ENCODE measurements around the gene OLFML2B.

OLFML2B gene

DNA sequence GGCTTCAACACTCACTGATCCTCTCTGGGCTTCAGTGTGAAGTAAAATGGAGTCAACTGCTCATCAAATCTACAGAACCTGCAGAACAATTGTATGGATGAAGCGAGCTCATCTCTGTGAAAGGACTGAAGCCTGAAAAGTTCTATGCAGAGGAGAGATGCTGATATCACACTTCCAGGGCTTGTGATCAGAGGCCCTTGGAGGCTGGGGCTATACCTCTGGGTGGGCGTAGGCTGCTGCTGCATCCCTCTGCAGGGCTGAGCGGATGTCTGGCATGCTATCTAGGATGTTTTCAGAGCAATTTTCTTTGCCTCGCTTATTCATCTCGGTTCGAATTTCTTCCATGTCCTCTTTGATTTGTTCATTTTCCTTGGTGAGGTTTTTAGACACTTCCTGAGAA lies 17.6 kb downstream of the OLFML2B start:
- Histone ChIP-seq H3K9me3 (ENCODE audit: insufficient read depth, low read depth, low read length) (no peaks in the 10 kb centered on the region), H3K4me3 (ENCODE audit: low read length) (no peak overlapping the region), H3K4me1 (ENCODE audit: insufficient read depth, low read length) (peaks cover 6% of the 10 kb centered on the region; the same call in 1 of the 2 replicates), H3K9ac (ENCODE audit: low read depth, low read length) (no peak overlapping the region), H3K27ac (ENCODE audit: low read length) (no peak overlapping the region), H3K27me3 (ENCODE audit: insufficient read depth, low read length) (no peaks in the 10 kb centered on the region; the same call in 1 of the 2 replicates), H3K36me3 (ENCODE audit: insufficient read depth, low read depth, low read length) (no peaks in the 10 kb centered on the region)

DNA sequence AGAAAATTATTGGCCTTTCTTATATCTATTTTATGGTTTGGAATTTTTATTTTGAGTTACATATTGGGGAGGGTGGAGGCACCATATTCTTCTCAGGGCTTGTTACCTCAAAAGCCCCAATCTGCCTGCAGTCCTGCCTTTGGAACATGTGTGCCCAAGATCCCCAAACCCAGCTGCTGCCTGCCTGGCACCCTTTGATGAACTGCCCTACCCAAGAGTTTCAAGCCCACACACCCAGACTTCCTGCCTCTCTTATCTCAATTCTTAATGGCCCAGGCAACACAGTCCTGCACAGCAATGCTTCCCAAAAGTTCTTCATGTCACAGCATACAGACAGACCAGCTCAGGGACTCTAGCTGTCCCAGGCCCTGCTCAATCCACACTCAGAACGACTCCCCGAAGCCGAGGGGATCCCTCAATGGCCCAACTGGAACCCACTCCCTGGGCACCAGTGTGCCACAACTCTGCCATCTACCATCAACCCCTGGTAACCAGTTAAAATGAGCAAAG lies 19.2 kb downstream of the OLFML2B start:
- H3K4me1 ChIP-seq (ENCODE audit: insufficient read depth, low read length), result peaks cover 6% of the 10 kb centered on the region; the same call in 1 of the 2 replicates
- no peaks in the 10 kb centered on the region for H3K27me3 ChIP-seq (ENCODE audit: insufficient read depth, low read length)
- no peak overlapping the region for H3K9ac ChIP-seq (ENCODE audit: low read depth, low read length)
- H3K36me3 ChIP-seq (ENCODE audit: insufficient read depth, low read depth, low read length), result no peaks in the 10 kb centered on the region
- no peak overlapping the region for H3K4me3 ChIP-seq (ENCODE audit: low read length)
- no peaks in the 10 kb centered on the region for H3K9me3 ChIP-seq (ENCODE audit: insufficient read depth, low read depth, low read length)
- no peak overlapping the region for H3K27ac ChIP-seq (ENCODE audit: low read length)

DNA sequence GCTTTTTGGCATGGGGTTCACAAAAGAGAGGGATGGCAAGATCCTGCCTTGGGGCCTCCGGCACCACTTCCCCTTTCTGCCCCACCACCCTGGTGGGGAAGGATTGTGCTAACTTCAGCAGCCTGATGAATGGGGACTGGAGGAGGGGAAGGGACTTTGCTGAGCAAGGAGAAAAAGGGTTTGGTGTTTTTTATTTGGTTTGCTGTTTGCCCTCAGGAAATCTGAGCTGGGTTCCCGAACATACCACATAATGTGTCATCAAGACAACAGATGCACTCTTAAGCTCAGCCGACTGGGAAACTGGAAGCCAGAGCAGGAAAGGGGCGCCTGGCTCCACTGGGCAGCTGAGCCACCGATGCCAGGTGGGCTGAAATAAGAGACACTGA lies 19.8 kb downstream of the OLFML2B start:
- Histone ChIP-seq H3K36me3 (ENCODE audit: insufficient read depth, low read depth, low read length) (no peaks in the 10 kb centered on the region), H3K9me3 (ENCODE audit: insufficient read depth, low read depth, low read length) (no peaks in the 10 kb centered on the region), H3K4me3 (ENCODE audit: low read length) (no peak overlapping the region), H3K4me1 (ENCODE audit: insufficient read depth, low read length) (peaks cover 4% of the 10 kb centered on the region; the same call in 1 of the 2 replicates), H3K27me3 (ENCODE audit: insufficient read depth, low read length) (no peaks in the 10 kb centered on the region), H3K9ac (ENCODE audit: low read depth, low read length) (no peak overlapping the region), H3K27ac (ENCODE audit: low read length) (no peak overlapping the region)

DNA sequence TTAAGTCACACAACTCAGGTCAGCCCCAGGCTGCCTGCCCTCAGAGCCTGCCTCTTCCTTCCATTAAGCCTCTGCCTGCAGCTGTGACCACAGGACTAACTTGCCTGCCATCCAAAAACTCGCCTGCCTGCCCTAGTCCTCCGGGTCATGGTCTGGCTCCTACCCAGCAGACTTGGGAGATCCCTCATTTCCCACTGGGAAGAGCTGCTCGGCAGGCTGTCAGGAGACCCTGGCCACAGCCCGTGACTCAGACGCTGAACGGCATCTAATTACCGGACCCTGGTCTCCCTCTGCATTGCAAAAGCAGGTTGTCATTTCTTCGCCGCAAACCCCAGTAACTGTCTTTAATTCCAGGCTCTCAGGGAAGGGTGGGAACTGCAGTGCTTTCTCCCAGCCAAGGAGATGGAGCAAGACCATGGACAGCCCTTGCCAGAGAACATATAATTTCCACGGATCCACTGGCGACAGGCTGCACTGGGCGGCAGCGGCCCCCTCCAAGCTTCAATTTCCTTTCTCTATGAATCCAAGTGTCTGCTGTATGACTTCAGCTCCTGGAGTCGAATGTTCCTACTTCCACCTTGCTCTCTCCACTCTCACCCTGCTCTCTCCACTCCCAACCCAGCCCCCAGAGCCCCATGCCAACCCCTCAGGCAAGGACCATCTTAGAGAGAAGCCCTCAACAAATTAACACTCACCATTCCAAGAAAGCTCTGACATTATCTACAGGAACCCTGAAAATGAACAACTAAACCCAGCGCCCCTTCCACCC lies 20.4 kb downstream of the OLFML2B start:
- Histone ChIP-seq H3K36me3 (ENCODE audit: insufficient read depth, low read depth, low read length) (no peaks in the 10 kb centered on the region), H3K27ac (ENCODE audit: low read length) (no peak overlapping the region), H3K27me3 (ENCODE audit: insufficient read depth, low read length) (no peaks in the 10 kb centered on the region), H3K9ac (ENCODE audit: low read depth, low read length) (no peak overlapping the region), H3K4me3 (ENCODE audit: low read length) (no peak overlapping the region), H3K4me1 (ENCODE audit: insufficient read depth, low read length) (no peaks in the 10 kb centered on the region), H3K9me3 (ENCODE audit: insufficient read depth, low read depth, low read length) (no peaks in the 10 kb centered on the region)

DNA sequence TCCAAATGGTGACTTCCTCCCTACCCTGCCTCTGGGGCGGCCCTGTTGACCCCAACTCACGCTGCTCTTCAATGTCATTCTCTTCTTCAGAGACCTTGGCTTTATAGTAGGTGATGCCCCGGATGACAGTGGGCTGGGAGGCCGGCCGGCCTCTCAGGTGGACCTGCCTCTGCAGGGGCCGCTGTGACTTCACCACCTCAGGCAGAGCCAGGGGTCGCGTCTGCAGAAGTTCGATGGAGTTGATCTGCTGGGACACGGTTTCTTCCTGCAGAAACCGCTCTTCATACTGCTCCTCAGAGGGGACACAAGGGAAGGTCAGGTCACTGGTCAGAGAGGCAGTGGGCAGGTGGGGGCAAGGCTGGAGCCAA lies 23.6 kb downstream of the OLFML2B start:
- no peaks in the 10 kb centered on the region for H3K27me3 ChIP-seq (ENCODE audit: insufficient read depth, low read length)
- H3K36me3 ChIP-seq (ENCODE audit: insufficient read depth, low read depth, low read length), result no peaks in the 10 kb centered on the region
- H3K4me1 ChIP-seq (ENCODE audit: insufficient read depth, low read length), result no peaks in the 10 kb centered on the region
- H3K9ac ChIP-seq (ENCODE audit: low read depth, low read length), result no peak overlapping the region
- no peak overlapping the region for H3K4me3 ChIP-seq (ENCODE audit: low read length)
- H3K27ac ChIP-seq (ENCODE audit: low read length), result no peak overlapping the region
- no peaks in the 10 kb centered on the region for H3K9me3 ChIP-seq (ENCODE audit: insufficient read depth, low read depth, low read length)

DNA sequence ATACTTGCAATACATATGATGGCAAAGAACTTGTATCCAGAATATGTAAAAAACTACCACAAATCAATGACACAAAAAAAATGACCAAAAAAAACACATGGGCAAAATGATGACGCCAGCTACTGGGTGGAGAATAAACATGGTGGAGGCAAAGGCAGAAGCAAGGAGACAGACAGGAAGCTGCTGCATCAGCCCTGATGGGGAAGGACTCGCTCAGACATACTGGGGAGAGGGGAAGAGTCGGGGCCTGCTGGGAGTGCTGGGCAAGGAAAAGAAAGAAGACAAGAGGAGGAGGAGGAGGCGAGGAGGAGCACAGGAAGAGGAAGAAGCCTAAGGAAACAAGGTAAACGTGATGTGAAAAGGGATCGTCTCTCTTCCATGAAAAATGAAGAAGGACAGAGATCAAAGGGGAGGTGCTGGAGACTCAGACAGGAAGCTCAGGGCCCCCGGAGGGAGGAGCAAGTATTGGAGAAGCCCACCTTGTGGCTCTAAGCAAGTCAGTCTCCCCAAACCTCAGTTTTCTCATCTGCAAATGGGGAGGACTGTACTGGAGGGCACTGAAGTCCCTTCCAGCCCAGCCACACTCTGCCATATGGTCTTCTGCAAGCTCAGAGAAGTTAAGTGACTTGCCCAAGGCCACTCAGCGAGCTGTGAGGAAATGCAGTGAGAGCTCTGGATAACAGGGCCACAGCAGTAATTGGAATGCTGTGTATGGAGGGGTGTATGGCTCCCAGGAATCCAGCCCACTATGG lies 24.2 kb downstream of the OLFML2B start:
- Histone ChIP-seq H3K27me3 (ENCODE audit: insufficient read depth, low read length) (no peaks in the 10 kb centered on the region), H3K27ac (ENCODE audit: low read length) (no peak overlapping the region), H3K9ac (ENCODE audit: low read depth, low read length) (no peak overlapping the region), H3K36me3 (ENCODE audit: insufficient read depth, low read depth, low read length) (no peaks in the 10 kb centered on the region), H3K9me3 (ENCODE audit: insufficient read depth, low read depth, low read length) (no peaks in the 10 kb centered on the region), H3K4me1 (ENCODE audit: insufficient read depth, low read length) (no peaks in the 10 kb centered on the region), H3K4me3 (ENCODE audit: low read length) (no peak overlapping the region)

DNA sequence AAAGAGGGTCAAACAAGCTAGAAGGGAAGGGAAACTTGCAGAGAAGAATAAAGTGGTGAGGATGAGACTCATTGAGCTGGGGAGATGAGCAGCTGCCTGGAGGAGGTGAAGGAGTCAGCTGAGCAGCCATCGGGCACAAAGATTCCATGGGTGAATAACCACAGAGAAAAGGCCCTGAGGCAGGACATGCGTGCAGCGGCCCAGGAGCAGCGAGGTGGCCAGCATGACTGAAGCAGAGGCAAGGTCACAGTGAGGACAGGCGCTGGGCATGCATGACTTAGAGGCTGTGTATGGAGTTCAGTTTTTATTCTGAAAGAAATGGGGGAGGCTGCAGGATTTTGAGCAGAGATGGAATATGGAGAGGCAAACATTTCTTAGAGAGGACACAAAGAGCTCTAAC lies 24.9 kb downstream of the OLFML2B start:
- no peak overlapping the region for H3K27ac ChIP-seq (ENCODE audit: low read length)
- H3K4me3 ChIP-seq (ENCODE audit: low read length), result no peak overlapping the region
- no peak overlapping the region for H3K9ac ChIP-seq (ENCODE audit: low read depth, low read length)
- H3K9me3 ChIP-seq (ENCODE audit: insufficient read depth, low read depth, low read length), result no peaks in the 10 kb centered on the region
- no peaks in the 10 kb centered on the region for H3K27me3 ChIP-seq (ENCODE audit: insufficient read depth, low read length)
- no peaks in the 10 kb centered on the region for H3K4me1 ChIP-seq (ENCODE audit: insufficient read depth, low read length)
- H3K36me3 ChIP-seq (ENCODE audit: insufficient read depth, low read depth, low read length), result no peaks in the 10 kb centered on the region

DNA sequence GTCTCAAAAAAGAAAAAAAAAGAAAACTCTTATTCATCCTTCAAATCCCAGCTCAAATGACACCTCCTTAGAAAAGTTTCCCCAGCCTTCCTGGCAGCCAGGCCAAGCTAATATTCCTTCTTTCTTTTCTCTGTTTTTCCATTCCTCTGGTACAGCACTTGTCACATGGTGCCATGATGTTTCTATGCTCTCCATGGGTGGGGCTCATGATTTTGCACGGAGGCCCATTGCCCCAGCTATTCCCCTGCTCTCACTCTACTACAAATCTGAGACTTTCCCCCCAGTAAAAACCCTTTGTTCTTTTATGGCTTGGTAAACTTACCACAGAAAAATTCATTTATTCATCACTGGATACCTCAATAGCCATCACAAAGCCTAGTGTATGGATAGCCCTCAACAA lies 26.5 kb downstream of the OLFML2B start:
- Histone ChIP-seq H3K9me3 (ENCODE audit: insufficient read depth, low read depth, low read length) (no peaks in the 10 kb centered on the region), H3K27ac (ENCODE audit: low read length) (no peak overlapping the region), H3K27me3 (ENCODE audit: insufficient read depth, low read length) (no peaks in the 10 kb centered on the region)

DNA sequence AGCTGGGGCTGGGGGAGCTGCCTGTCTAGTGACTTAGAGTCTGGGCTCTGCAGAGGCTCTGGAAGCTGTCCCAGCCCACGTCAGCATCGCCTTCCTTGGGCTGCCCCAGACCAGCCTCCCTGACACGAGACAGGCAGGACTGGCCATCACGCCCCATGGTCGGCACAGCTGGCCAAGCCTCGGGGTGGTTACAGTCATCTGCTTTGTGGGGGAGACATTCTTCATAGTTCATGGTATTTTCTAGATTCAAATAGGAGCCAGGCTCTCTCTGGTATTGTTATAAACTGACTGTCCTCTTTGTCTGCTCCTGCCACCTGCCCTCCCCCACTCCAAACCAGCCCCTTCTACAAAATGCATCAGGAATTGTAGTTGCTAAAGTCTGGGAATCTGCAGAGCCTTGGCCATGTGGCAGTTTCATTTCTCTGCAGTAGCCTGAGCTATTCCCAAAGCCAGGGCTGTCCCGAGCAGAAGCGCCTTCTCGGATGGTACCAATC lies 29.4 kb downstream of the OLFML2B start:
- no peaks in the 10 kb centered on the region; the same call in 1 of the 2 replicates for H3K9me3 ChIP-seq (ENCODE audit: insufficient read depth, low read depth, low read length)
- no peak overlapping the region for H3K9ac ChIP-seq (ENCODE audit: low read depth, low read length)
- no peaks in the 10 kb centered on the region for H3K36me3 ChIP-seq (ENCODE audit: insufficient read depth, low read depth, low read length)
- H3K4me1 ChIP-seq (ENCODE audit: insufficient read depth, low read length), result no peaks in the 10 kb centered on the region
- no peak overlapping the region for H3K27ac ChIP-seq (ENCODE audit: low read length)
- H3K27me3 ChIP-seq (ENCODE audit: insufficient read depth, low read length), result no peaks in the 10 kb centered on the region
- no peak overlapping the region for H3K4me3 ChIP-seq (ENCODE audit: low read length)

More for the DNA sequence above, 26.5 kb downstream of the OLFML2B start:
- no peaks in the 10 kb centered on the region for H3K4me1 ChIP-seq (ENCODE audit: insufficient read depth, low read length)
- H3K9ac ChIP-seq (ENCODE audit: low read depth, low read length), result no peak overlapping the region
- H3K36me3 ChIP-seq (ENCODE audit: insufficient read depth, low read depth, low read length), result no peaks in the 10 kb centered on the region
- H3K4me3 ChIP-seq (ENCODE audit: low read length), result no peak overlapping the region

DNA sequence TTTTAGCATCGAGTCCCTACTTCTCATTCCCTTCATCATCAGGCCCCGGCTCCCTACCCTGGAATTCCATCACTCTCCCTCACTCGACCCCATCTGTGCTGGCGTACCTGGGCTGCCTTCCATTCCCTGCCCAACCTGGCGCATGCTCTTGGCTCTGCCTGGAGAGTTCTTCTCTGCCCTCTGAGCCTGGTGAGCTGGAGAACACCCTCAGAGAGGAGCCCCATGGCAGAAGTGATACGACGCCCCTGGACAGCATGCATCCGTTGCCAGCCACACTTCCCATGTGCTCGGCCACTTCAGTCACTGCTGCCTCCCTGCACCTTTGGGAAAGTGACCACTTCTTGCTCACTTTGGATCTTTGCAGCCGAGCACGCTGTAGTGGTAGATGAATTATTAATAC lies 30.1 kb downstream of the OLFML2B start:
- H3K27me3 ChIP-seq (ENCODE audit: insufficient read depth, low read length), result no peaks in the 10 kb centered on the region
- no peaks in the 10 kb centered on the region; the same call in 1 of the 2 replicates for H3K9me3 ChIP-seq (ENCODE audit: insufficient read depth, low read depth, low read length)
- no peak overlapping the region for H3K9ac ChIP-seq (ENCODE audit: low read depth, low read length)
- H3K4me1 ChIP-seq (ENCODE audit: insufficient read depth, low read length), result no peaks in the 10 kb centered on the region
- no peaks in the 10 kb centered on the region for H3K36me3 ChIP-seq (ENCODE audit: insufficient read depth, low read depth, low read length)
- no peak overlapping the region for H3K4me3 ChIP-seq (ENCODE audit: low read length)
- no peak overlapping the region for H3K27ac ChIP-seq (ENCODE audit: low read length)

DNA sequence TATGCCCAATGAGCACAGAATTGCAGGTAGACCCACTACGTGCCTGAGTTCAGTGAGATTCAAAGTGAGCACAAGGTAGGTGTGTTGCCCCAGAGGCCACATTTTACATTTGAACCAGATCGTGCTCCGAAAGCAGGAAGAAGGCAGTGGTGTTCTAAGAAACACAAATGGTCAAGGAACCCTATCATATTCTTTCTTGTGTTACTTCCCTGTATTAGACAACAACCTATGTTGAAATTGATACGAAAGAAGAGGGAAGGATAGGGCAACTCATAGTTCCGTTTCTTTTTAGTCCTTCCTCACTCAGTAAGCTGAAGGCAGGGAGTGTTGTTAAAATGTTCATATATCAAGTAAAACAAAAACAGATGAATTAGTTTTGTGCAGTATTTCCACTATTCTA lies 33.9 kb downstream of the OLFML2B start:
- Histone ChIP-seq H3K27ac (ENCODE audit: low read length) (no peak overlapping the region), H3K36me3 (ENCODE audit: insufficient read depth, low read depth, low read length) (no peaks in the 10 kb centered on the region), H3K9ac (ENCODE audit: low read depth, low read length) (no peak overlapping the region), H3K4me3 (ENCODE audit: low read length) (no peak overlapping the region), H3K9me3 (ENCODE audit: insufficient read depth, low read depth, low read length) (no peaks in the 10 kb centered on the region; the same call in none of the 2 replicates), H3K27me3 (ENCODE audit: insufficient read depth, low read length) (no peaks in the 10 kb centered on the region), H3K4me1 (ENCODE audit: insufficient read depth, low read length) (no peaks in the 10 kb centered on the region)

DNA sequence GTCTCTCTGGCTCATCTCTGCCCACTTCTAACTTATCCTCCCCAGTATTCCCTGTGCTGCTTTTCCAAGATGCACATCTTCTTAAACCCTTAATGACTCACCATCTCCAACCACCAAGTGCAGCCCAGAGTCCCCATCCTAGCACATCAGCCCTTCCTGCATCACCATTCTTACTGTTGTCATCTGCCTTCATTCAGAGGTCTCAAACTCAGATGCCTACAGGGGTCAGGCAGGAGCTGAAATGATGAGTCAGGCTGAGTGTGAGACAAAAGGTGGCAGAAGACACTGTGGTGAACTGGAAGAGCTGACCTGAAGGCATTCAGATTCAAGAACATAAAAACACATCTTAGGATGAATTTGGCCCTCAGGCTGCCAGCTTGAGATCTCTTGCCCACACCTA lies 34.6 kb downstream of the OLFML2B start:
- H3K9me3 ChIP-seq (ENCODE audit: insufficient read depth, low read depth, low read length), result no peaks in the 10 kb centered on the region; the same call in none of the 2 replicates
- no peak overlapping the region for H3K9ac ChIP-seq (ENCODE audit: low read depth, low read length)
- no peaks in the 10 kb centered on the region for H3K27me3 ChIP-seq (ENCODE audit: insufficient read depth, low read length)
- H3K4me3 ChIP-seq (ENCODE audit: low read length), result no peak overlapping the region
- no peak overlapping the region for H3K27ac ChIP-seq (ENCODE audit: low read length)
- H3K4me1 ChIP-seq (ENCODE audit: insufficient read depth, low read length), result no peaks in the 10 kb centered on the region
- H3K36me3 ChIP-seq (ENCODE audit: insufficient read depth, low read depth, low read length), result no peaks in the 10 kb centered on the region
